Colonic mucosa (tissue), 4 donors: ENCODE data around the gene CDC25B. TPM values are rescaled to one million over a fixed set of nuclear protein-coding genes. Genes with fewer than 3 reads are reported as not detected.

Source experiments
- DNase-seq: peaks from one replicate; pipeline ENCODE4 v3.0.0-alpha.2; 2020
- H3K27ac ChIP-seq: fragments of 200-600 bp; one replicate; pipeline ENCODE4 v1.8.0; 2021
- H3K27me3 ChIP-seq: fragments of 200-600 bp; one replicate; pipeline ENCODE4 v1.8.0; 2021
- H3K36me3 ChIP-seq: fragments of 200-600 bp; one replicate; pipeline ENCODE4 v1.8.0; 2021
- H3K4me1 ChIP-seq: fragments of 200-600 bp; one replicate; pipeline ENCODE4 v1.8.0; 2021; ENCODE audit warnings: mild to moderate bottlenecking
- H3K4me3 ChIP-seq: fragments of 200-600 bp; one replicate; pipeline ENCODE4 v1.8.0; 2021
- H3K9ac ChIP-seq, 2 donors: one replicate each; pipeline ENCODE4 v1.7.0; 2013; ENCODE audit warnings: control low read depth in 2 of 2, low read depth in 2 of 2, low read length in 2 of 2
- H3K9me3 ChIP-seq: fragments of 200-600 bp; one replicate; pipeline ENCODE4 v1.8.0; 2021
- CTCF ChIP-seq: fragments of 200-600 bp; IDR thresholded peaks from one replicate; pipeline ENCODE4 v1.8.0; 2022; ENCODE audit warnings: antibody characterized with exemption, mild to moderate bottlenecking
- intact Hi-C: fragments of 100-400 bp; cut with DNase I; formaldehyde crosslinking; loops from one replicate; pipeline ENCODE4 v1.14.1; 2022
- total RNA-seq, 2 donors: library from RNA; stranded (reverse); fragmentation: NEBNext Ultra II Directional in 1 of 2; extraction: Animal tissue kit (Norgen Biotek cat#: 25700) in 1 of 2; gene quantifications; one replicate each; pipeline ENCODE4 v1.2.1, GENCODE V29; 2021
- donor health status: healthy.
- donor health status: DM: no; HTN: no; CAD: no.
- donor health status: DM: no; HTN: no; CAD: no.

CDC25B gene
- total RNA-seq, 2 donors from 2014 or later, result 41.9 to 65.5 TPM

- no peak for DNase-seq
- H3K36me3 ChIP-seq, result peaks cover 24% of the 10 kb centered on the region
- H3K4me1 ChIP-seq, result peaks cover 26% of the 10 kb centered on the region
- peak overlapping the region; percentile 30 for H3K27ac ChIP-seq
- H3K27me3 ChIP-seq, result no peaks in the 10 kb centered on the region
- no peaks in the 10 kb centered on the region for H3K9me3 ChIP-seq
- TF ChIP-seq CTCF, result no peak
- intact Hi-C loops, result no loop called here
- H3K4me3 ChIP-seq, result no peak overlapping the region
- H3K9ac ChIP-seq, result no peak overlapping the region
These were observed 4.8 kb downstream of the CDC25B start for GRCh38 chr20:3800878-3801260.

- no peak overlapping the region for H3K27ac ChIP-seq
- H3K4me1 ChIP-seq, result peaks cover 26% of the 10 kb centered on the region
- intact Hi-C loops, result no loop called here
- H3K4me3 ChIP-seq, result no peak overlapping the region
- H3K36me3 ChIP-seq, result peaks cover 24% of the 10 kb centered on the region
- TF ChIP-seq CTCF, result no peak
- no peak overlapping the region for H3K9ac ChIP-seq
- H3K27me3 ChIP-seq, result no peaks in the 10 kb centered on the region
- no peak for DNase-seq
- H3K9me3 ChIP-seq, result no peaks in the 10 kb centered on the region
These were observed 5.2 kb downstream of the CDC25B start for GRCh38 chr20:3801299-3801698.

- Histone ChIP-seq H3K9ac (no peak overlapping the region), H3K27ac (no peak overlapping the region), H3K9me3 (no peaks in the 10 kb centered on the region), H3K4me3 (no peak overlapping the region), H3K36me3 (peaks cover 24% of the 10 kb centered on the region), H3K27me3 (no peaks in the 10 kb centered on the region), H3K4me1 (peaks cover 27% of the 10 kb centered on the region)
- intact Hi-C loops, result no loop called here
- DNase-seq, result no peak
- no peak for TF ChIP-seq CTCF
These were observed 5.7 kb downstream of the CDC25B start for GRCh38 chr20:3801846-3802245.

GRCh38 chr20:3802524-3803239, 6.6 kb downstream of the CDC25B start:
- Histone ChIP-seq H3K36me3 (peaks cover 24% of the 10 kb centered on the region), H3K27me3 (no peaks in the 10 kb centered on the region), H3K27ac (no peak overlapping the region), H3K4me1 (peaks cover 35% of the 10 kb centered on the region), H3K4me3 (no peak overlapping the region), H3K9me3 (no peaks in the 10 kb centered on the region), H3K9ac (no peak overlapping the region)
- TF ChIP-seq CTCF, result no peak
- DNase-seq, result no peak
- intact Hi-C loops, result no loop called here

GRCh38 chr20:3803289-3803688, 7.2 kb downstream of the CDC25B start:
- DNase-seq, result no peak
- intact Hi-C loops, result no loop called here
- no peak for TF ChIP-seq CTCF

More at GRCh38 chr20:3803289-3803688, 7.2 kb downstream of the CDC25B start:
- Histone ChIP-seq H3K27ac (no peak overlapping the region), H3K9ac (no peak overlapping the region), H3K9me3 (no peaks in the 10 kb centered on the region), H3K27me3 (no peaks in the 10 kb centered on the region), H3K36me3 (peaks cover 24% of the 10 kb centered on the region), H3K4me1 (peaks cover 34% of the 10 kb centered on the region), H3K4me3 (no peak overlapping the region)
